ENCODE data around the gene ARID1B. TPM values are rescaled to one million over a fixed set of nuclear protein-coding genes. Genes with fewer than 3 reads are reported as not detected.

Gene ARID1B
- total and polyA plus RNA-seq, 2 of the 13 experiments (the other 11 are each of a cell fraction or from before 2014, with no cell fraction given), result 20.1 to 32.6 TPM

- TF ChIP-seq POGZ (CRISPR knock-in tag; IDR thresholded peaks at IDR 0.05) (peak; percentile 51; the same call in 1 of the 2 replicates), ZMYM4 (CRISPR knock-in tag; IDR thresholded peaks at IDR 0.05) (0 out of 2 replicates have a peak, but pooled peaks have one; percentile 18), ZNF552 (CRISPR knock-in tag; IDR thresholded peaks at IDR 0.05; ENCODE audit: borderline replicate concordance) (no peak), ZNF281 (CRISPR knock-in tag; IDR thresholded peaks at IDR 0.05; ENCODE audit: borderline replicate concordance) (peak; percentile 73), XRCC5 (optimal IDR thresholded peaks at IDR 0.05; ENCODE audit: low read length) (peak; percentile 37)
Measured at GRCh38 chr6:156952401-156952800, 175.2 kb downstream of the ARID1B start (continued).

- 49% methylated on average over 3 of the region's 3 CpGs for WGBS (ENCODE audit: low lambda C conversion rate)
- H4K20me1 ChIP-seq (ENCODE audit: insufficient read depth, low read length), result peaks cover 26% of the 10 kb centered on the region
- ATAC-seq (peak; percentile 60), FAIRE-seq (no peak), DNase-seq (ENCODE audit: low spot score) (no peak)
- H3K79me2 ChIP-seq (ENCODE audit: insufficient read depth, low read length), result peaks cover 65% of the 10 kb centered on the region
- in situ Hi-C loops (cut with HindIII; ENCODE audit: extremely low pct_ligation_motif_present, low pct_unique_long_range_greater_than_20kb), result no loop called here
- H3K27me3 ChIP-seq (ENCODE audit: control insufficient read depth in 1 of 2, insufficient read depth in 2 of 2, low read length in 2 of 2), result no peaks in the 10 kb centered on the region
- H3K4me2 ChIP-seq (ENCODE audit: low read depth, low read length), result peak overlapping the region; percentile 41
- intact Hi-C loops (cut with micrococcal nuclease; ENCODE audit: unreplicated experiment), result loop anchor here (5.0 kb wide), 1 partner anchor 69 kb away; no protein-coding TSS in a partner anchor
- H3K36me3 ChIP-seq (replicated peaks in 1 of 2; ENCODE audit: control insufficient read depth in 1 of 2, insufficient read depth in 2 of 2, low read length in 2 of 2), result peaks cover 0 to 4% of the 10 kb centered on the region in 2 experiments; a peak in 3 of 5 replicates
- peaks cover 26% of the 10 kb centered on the region for H3K4me1 ChIP-seq (ENCODE audit: insufficient read depth, low read length)
- H3K9ac ChIP-seq (ENCODE audit: insufficient read depth, low read depth, low read length), result peak overlapping the region; percentile 2; the same call in 1 of the 2 replicates
- H3K4me3 ChIP-seq (replicated peaks in 1 of 3; ENCODE audit: insufficient read depth in 1 of 3, low read depth in 2 of 3, low read length in 3 of 3), result peak overlapping the region in 2 of 3 experiments; percentile 4 to 28; a peak in 3 of 6 replicates
- H3K27ac ChIP-seq (ENCODE audit: extremely low read length, insufficient read depth, low read length), result peak overlapping the region; percentile 69
- H2AFZ ChIP-seq (ENCODE audit: low read length), result no peak overlapping the region
- BruUV-seq (replicated peaks), result no TSS peak
- H3K9me3 ChIP-seq (ENCODE audit: low read length), result no peaks in the 10 kb centered on the region
- ChIA-PET CTCF (ENCODE audit: low intra/inter-chr PET ratio, low total read pairs) (no interaction called here), POLR2A (no interaction called here)
- TF ChIP-seq ZNF670 (CRISPR knock-in tag; IDR thresholded peaks at IDR 0.05; ENCODE audit: borderline replicate concordance) (no peak), ZNF609 (CRISPR knock-in tag; IDR thresholded peaks at IDR 0.05; ENCODE audit: borderline replicate concordance) (no peak), HNRNPLL (IDR thresholded peaks at IDR 0.05; ENCODE audit: low read depth, low read length, poor library complexity, severe bottlenecking) (no peak), POLR2AphosphoS5 (IDR thresholded peaks at IDR 0.05; ENCODE audit: low read depth, low read length) (no peak), EP300 (IDR thresholded peaks at IDR 0.05; ENCODE audit: low read depth in 2 of 2, low read length in 2 of 2) (no peak), EP300 (CRISPR knock-in tag; IDR thresholded peaks at IDR 0.05; ENCODE audit: borderline replicate concordance) (no peak), MLX (CRISPR knock-in tag; IDR thresholded peaks at IDR 0.05) (no peak)
Measured at GRCh38 chr6:156953127-156953478, 175.9 kb downstream of the ARID1B start.
